ENCODE data around the gene REC114.

DNA sequence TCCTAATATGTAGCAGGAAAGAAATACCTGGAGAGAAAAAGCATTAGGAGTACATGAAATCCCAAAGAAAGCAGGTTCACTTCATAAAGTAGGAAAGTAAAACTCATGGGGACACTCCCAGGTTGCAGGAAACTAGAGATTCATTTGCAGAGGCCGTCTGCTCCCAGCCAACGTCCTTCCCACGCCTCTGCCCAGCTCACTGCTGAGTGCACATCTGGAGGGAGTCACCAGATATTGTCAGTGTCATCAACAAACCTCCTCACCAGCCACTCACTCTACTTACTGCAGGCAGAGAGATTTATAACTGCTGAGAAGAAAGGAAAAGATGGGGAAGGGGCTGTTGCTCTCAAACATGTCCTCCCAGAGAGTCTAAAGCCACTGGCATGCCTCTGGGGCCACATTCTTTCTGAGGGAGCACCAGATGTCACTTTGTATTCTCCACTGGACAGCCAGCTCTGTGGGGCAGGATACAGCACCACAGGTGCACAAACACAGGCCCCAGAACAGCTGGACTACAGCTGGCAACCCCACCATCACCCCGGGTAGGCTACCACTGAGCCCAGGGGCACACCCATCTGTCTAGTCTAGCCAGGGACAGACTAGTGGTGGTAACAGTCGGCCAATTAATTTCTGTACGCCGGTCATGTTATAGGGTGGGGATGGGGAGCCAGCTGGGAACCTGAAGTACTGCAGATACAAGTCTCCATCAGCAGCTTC is 125.8 kb downstream of the REC114 start:
- TF ChIP-seq, protein P1, sequence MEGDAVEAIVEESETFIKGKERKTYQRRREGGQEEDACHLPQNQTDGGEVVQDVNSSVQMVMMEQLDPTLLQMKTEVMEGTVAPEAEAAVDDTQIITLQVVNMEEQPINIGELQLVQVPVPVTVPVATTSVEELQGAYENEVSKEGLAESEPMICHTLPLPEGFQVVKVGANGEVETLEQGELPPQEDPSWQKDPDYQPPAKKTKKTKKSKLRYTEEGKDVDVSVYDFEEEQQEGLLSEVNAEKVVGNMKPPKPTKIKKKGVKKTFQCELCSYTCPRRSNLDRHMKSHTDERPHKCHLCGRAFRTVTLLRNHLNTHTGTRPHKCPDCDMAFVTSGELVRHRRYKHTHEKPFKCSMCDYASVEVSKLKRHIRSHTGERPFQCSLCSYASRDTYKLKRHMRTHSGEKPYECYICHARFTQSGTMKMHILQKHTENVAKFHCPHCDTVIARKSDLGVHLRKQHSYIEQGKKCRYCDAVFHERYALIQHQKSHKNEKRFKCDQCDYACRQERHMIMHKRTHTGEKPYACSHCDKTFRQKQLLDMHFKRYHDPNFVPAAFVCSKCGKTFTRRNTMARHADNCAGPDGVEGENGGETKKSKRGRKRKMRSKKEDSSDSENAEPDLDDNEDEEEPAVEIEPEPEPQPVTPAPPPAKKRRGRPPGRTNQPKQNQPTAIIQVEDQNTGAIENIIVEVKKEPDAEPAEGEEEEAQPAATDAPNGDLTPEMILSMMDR (IDR thresholded peaks at IDR 0.05; ENCODE audit: poor library complexity) = no peak
- no peak for TF ChIP-seq EZH2 (IDR thresholded peaks at IDR 0.05; ENCODE audit: borderline replicate concordance)
